ENCODE results near the gene UNC13B. TPM values are rescaled to one million over a fixed set of nuclear protein-coding genes. Genes with fewer than 3 reads are reported as not detected.

The UNC13B gene
- total and polyA plus RNA-seq, 2 of the 13 experiments (the other 11 are each of a cell fraction or from before 2014, with no cell fraction given): 14.0 to 18.3 TPM

GRCh38 chr9:35229779-35230143 lies 68.0 kb downstream of the UNC13B start:
- 100% methylated on average over 1 of the region's 1 CpG for WGBS (ENCODE audit: low lambda C conversion rate)
- H3K36me3 ChIP-seq (replicated peaks in 1 of 2; ENCODE audit: control insufficient read depth in 1 of 2, insufficient read depth in 2 of 2, low read length in 2 of 2): 0 out of 5 replicates have a peak, but pooled peaks cover 0 to 2% of the 10 kb centered on the region in 2 experiments
- no peak overlapping the region for H3K4me2 ChIP-seq (ENCODE audit: low read depth, low read length)
- no peak overlapping the region for H2AFZ ChIP-seq (ENCODE audit: low read length)
- FAIRE-seq (no peak), DNase-seq (ENCODE audit: low spot score) (no peak), ATAC-seq (no peak)
- POLR2A ChIA-PET: no interaction called here
- H3K4me1 ChIP-seq (ENCODE audit: insufficient read depth, low read length): peaks cover 17% of the 10 kb centered on the region; the same call in 1 of the 2 replicates
- no peaks in the 10 kb centered on the region for H3K27me3 ChIP-seq (ENCODE audit: control insufficient read depth in 1 of 2, insufficient read depth in 2 of 2, low read length in 2 of 2)
- CTCF ChIA-PET (ENCODE audit: low intra/inter-chr PET ratio, low total read pairs): no interaction called here
- in situ Hi-C loops (cut with HindIII; ENCODE audit: extremely low pct_ligation_motif_present, low pct_unique_long_range_greater_than_20kb) (no loop called here), intact Hi-C loops (cut with micrococcal nuclease; ENCODE audit: unreplicated experiment) (no loop called here)
- no peak for TF ChIP-seq RBM39 (IDR thresholded peaks at IDR 0.05; ENCODE audit: low read depth, low read length, poor library complexity, severe bottlenecking)
- no TSS peak for BruUV-seq (replicated peaks)
- H4K20me1 ChIP-seq (ENCODE audit: insufficient read depth, low read length): no peaks in the 10 kb centered on the region
- H3K27ac ChIP-seq (ENCODE audit: extremely low read length, insufficient read depth, low read length): no peak overlapping the region
- no peaks in the 10 kb centered on the region for H3K9me3 ChIP-seq (ENCODE audit: low read length)
- H3K9ac ChIP-seq (ENCODE audit: insufficient read depth, low read depth, low read length): no peak overlapping the region
- H3K79me2 ChIP-seq (ENCODE audit: insufficient read depth, low read length): no peaks in the 10 kb centered on the region
- no peak overlapping the region for H3K4me3 ChIP-seq (replicated peaks in 1 of 3; ENCODE audit: insufficient read depth in 1 of 3, low read depth in 2 of 3, low read length in 3 of 3)

DNA sequence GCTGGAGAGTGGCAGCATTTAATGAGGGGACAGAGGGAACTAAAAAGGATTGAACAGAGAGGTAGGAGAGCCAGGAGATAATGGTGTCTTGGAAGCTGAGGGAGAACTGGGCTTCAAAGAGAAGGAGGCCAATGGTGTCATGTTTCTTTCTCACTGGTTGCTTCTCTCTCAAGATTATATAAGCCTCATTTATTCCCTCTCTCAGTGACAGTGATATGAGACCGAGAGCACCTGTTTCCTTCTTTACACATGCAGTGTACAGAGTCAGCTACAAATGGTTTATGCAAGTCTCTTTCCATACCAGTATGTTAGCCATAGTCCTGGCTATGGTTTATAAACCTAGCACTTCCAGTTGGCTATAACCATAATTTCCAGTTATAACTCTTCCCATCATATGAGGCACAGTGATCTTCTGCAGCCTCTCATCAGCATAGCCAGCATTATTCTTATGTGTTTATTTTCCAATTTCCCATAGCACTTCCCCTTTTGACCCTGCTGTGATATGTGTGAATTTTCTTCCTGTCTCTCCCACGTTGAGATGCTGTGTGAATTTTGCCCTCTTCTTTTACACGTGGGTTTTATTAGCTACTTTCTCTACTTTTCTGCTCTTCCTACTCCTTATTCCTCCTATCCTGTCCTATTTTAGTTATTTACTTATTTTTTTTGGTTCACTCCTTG lies 71.2 kb downstream of the UNC13B start:
- POLR2A ChIA-PET: no interaction called here
- BruUV-seq (replicated peaks): no TSS peak
- H3K27ac ChIP-seq (ENCODE audit: extremely low read length, insufficient read depth, low read length): no peak overlapping the region
- peaks cover 23% of the 10 kb centered on the region for H3K4me1 ChIP-seq (ENCODE audit: insufficient read depth, low read length)
- CTCF ChIA-PET (ENCODE audit: low intra/inter-chr PET ratio, low total read pairs): no interaction called here
- no peak overlapping the region for H2AFZ ChIP-seq (ENCODE audit: low read length)
- WGBS (ENCODE audit: low lambda C conversion rate): 89% methylated on average over 3 of the region's 3 CpGs
- intact Hi-C loops (cut with micrococcal nuclease; ENCODE audit: unreplicated experiment) (no loop called here), in situ Hi-C loops (cut with HindIII; ENCODE audit: extremely low pct_ligation_motif_present, low pct_unique_long_range_greater_than_20kb) (no loop called here)
- H3K4me2 ChIP-seq (ENCODE audit: low read depth, low read length): no peak overlapping the region
- 0 out of 5 replicates have a peak, but pooled peaks cover 0 to 2% of the 10 kb centered on the region in 2 experiments for H3K36me3 ChIP-seq (replicated peaks in 1 of 2; ENCODE audit: control insufficient read depth in 1 of 2, insufficient read depth in 2 of 2, low read length in 2 of 2)
- DNase-seq (ENCODE audit: low spot score) (no peak), ATAC-seq (no peak), FAIRE-seq (no peak)
- H3K27me3 ChIP-seq (ENCODE audit: control insufficient read depth in 1 of 2, insufficient read depth in 2 of 2, low read length in 2 of 2): no peaks in the 10 kb centered on the region
- no peaks in the 10 kb centered on the region for H4K20me1 ChIP-seq (ENCODE audit: insufficient read depth, low read length)
- no peak overlapping the region for H3K4me3 ChIP-seq (replicated peaks in 1 of 3; ENCODE audit: insufficient read depth in 1 of 3, low read depth in 2 of 3, low read length in 3 of 3)
- no peaks in the 10 kb centered on the region for H3K9me3 ChIP-seq (ENCODE audit: low read length)
- H3K9ac ChIP-seq (ENCODE audit: insufficient read depth, low read depth, low read length): no peak overlapping the region
- H3K79me2 ChIP-seq (ENCODE audit: insufficient read depth, low read length): no peaks in the 10 kb centered on the region
- no peak for TF ChIP-seq ZFP37 (CRISPR knock-in tag; IDR thresholded peaks at IDR 0.05; ENCODE audit: borderline replicate concordance)
- TF ChIP-seq MED13 (CRISPR knock-in tag; IDR thresholded peaks at IDR 0.05): no peak
- TF ChIP-seq, protein P1, sequence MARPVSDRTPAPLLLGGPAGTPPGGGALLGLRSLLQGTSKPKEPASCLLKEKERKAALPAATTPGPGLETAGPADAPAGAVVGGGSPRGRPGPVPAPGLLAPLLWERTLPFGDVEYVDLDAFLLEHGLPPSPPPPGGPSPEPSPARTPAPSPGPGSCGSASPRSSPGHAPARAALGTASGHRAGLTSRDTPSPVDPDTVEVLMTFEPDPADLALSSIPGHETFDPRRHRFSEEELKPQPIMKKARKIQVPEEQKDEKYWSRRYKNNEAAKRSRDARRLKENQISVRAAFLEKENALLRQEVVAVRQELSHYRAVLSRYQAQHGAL (CRISPR knock-in tag; IDR thresholded peaks at IDR 0.05; ENCODE audit: not compliant biosample characterization): no peak
- no peak for TF ChIP-seq XBP1 (CRISPR knock-in tag; IDR thresholded peaks at IDR 0.05)
- no peak for TF ChIP-seq AGO1 (IDR thresholded peaks at IDR 0.05; ENCODE audit: low read depth, low read length, poor library complexity, severe bottlenecking)
- no peak for TF ChIP-seq TGIF2 (CRISPR knock-in tag; IDR thresholded peaks at IDR 0.05)
- no peak for TF ChIP-seq ZKSCAN1 (IDR thresholded peaks at IDR 0.05; ENCODE audit: low read length)
- TF ChIP-seq, protein P2, sequence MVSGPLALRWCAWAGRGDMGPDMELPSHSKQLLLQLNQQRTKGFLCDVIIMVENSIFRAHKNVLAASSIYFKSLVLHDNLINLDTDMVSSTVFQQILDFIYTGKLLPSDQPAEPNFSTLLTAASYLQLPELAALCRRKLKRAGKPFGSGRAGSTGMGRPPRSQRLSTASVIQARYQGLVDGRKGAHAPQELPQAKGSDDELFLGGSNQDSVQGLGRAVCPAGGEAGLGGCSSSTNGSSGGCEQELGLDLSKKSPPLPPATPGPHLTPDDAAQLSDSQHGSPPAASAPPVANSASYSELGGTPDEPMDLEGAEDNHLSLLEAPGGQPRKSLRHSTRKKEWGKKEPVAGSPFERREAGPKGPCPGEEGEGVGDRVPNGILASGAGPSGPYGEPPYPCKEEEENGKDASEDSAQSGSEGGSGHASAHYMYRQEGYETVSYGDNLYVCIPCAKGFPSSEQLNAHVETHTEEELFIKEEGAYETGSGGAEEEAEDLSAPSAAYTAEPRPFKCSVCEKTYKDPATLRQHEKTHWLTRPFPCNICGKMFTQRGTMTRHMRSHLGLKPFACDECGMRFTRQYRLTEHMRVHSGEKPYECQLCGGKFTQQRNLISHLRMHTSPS (CRISPR knock-in tag; IDR thresholded peaks at IDR 0.05; ENCODE audit: low read depth): no peak
- TF ChIP-seq GATAD2A (CRISPR knock-in tag; IDR thresholded peaks at IDR 0.05): no peak
- TF ChIP-seq IKZF4 (CRISPR knock-in tag; IDR thresholded peaks at IDR 0.05; ENCODE audit: borderline replicate concordance, low read depth, not compliant biosample characterization): no peak
- no peak for TF ChIP-seq PHF20 (CRISPR knock-in tag; IDR thresholded peaks at IDR 0.05)
- TF ChIP-seq, protein P3, sequence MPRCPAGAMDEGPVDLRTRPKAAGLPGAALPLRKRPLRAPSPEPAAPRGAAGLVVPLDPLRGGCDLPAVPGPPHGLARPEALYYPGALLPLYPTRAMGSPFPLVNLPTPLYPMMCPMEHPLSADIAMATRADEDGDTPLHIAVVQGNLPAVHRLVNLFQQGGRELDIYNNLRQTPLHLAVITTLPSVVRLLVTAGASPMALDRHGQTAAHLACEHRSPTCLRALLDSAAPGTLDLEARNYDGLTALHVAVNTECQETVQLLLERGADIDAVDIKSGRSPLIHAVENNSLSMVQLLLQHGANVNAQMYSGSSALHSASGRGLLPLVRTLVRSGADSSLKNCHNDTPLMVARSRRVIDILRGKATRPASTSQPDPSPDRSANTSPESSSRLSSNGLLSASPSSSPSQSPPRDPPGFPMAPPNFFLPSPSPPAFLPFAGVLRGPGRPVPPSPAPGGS (CRISPR knock-in tag; IDR thresholded peaks at IDR 0.05): no peak
- TF ChIP-seq PAWR (CRISPR knock-in tag; IDR thresholded peaks at IDR 0.05; ENCODE audit: borderline replicate concordance): no peak
- TF ChIP-seq YY1 (IDR thresholded peaks at IDR 0.05; ENCODE audit: insufficient read depth, insufficient replicate concordance, low read depth, low read length): no peak
